Measurements from ENCODE around the gene ATG13. TPM values are rescaled to one million over a fixed set of nuclear protein-coding genes. Genes with fewer than 3 reads are reported as not detected.
"Not testable (repeated sequence)": the region's sequence is repeated elsewhere in the genome, so short reads cannot be mapped to it uniquely, and the experiment has no call there.

Gene ATG13
- total RNA-seq, 2 donors from 2014 or later, result 58.3 to 61.3 TPM

- Histone ChIP-seq H3K9ac (ENCODE audit: low read depth in 2 of 2, low read length in 2 of 2) (peak overlapping the region; percentile 83 to 95), H3K27ac (peak overlapping the region; percentile 93), H3K4me1 (peaks cover 11% of the 10 kb centered on the region), H3K9me3 (no peaks in the 10 kb centered on the region), H3K27me3 (no peaks in the 10 kb centered on the region), H3K4me3 (peak overlapping the region; percentile 98), H3K36me3 (peaks cover 31% of the 10 kb centered on the region)
- peak; percentile 34 for DNase-seq
- intact Hi-C loops (cut with DNase I), result no loop called here
- no peak for TF ChIP-seq CTCF (IDR thresholded peaks at IDR 0.05)
Measured at GRCh38 chr11:46701078-46701654, 83.8 kb downstream of the ATG13 start.

- no peak overlapping the region for H3K9ac ChIP-seq (ENCODE audit: low read depth in 2 of 2, low read length in 2 of 2)
- H3K9me3 ChIP-seq, result no peaks in the 10 kb centered on the region
- no peak overlapping the region for H3K27ac ChIP-seq
- H3K4me1 ChIP-seq, result peaks cover 6% of the 10 kb centered on the region
- intact Hi-C loops (cut with DNase I), result no loop called here
- no peaks in the 10 kb centered on the region for H3K27me3 ChIP-seq
- no peak overlapping the region for H3K4me3 ChIP-seq
- peaks cover 33% of the 10 kb centered on the region for H3K36me3 ChIP-seq
- DNase-seq, result no peak
- no peak for TF ChIP-seq CTCF (IDR thresholded peaks at IDR 0.05)
Measured at GRCh38 chr11:46705070-46705688, 87.8 kb downstream of the ATG13 start.

- Histone ChIP-seq H3K36me3 (peaks cover 33% of the 10 kb centered on the region), H3K9ac (ENCODE audit: low read depth in 2 of 2, low read length in 2 of 2) (no peak overlapping the region), H3K27ac (no peak overlapping the region), H3K9me3 (no peaks in the 10 kb centered on the region), H3K4me3 (no peak overlapping the region), H3K4me1 (peaks cover 2% of the 10 kb centered on the region), H3K27me3 (no peaks in the 10 kb centered on the region)
- intact Hi-C loops (cut with DNase I), result no loop called here
- DNase-seq, result no peak
- no peak for TF ChIP-seq CTCF (IDR thresholded peaks at IDR 0.05)
Measured at GRCh38 chr11:46706886-46707285, 89.5 kb downstream of the ATG13 start.

- H3K4me3 ChIP-seq; H3K27ac ChIP-seq; H3K9me3 ChIP-seq; DNase-seq; intact Hi-C loops (cut with DNase I); H3K9ac ChIP-seq (ENCODE audit: low read depth in 2 of 2, low read length in 2 of 2); H3K4me1 ChIP-seq; H3K27me3 ChIP-seq: not testable (repeated sequence)
- H3K36me3 ChIP-seq, result peaks cover 22% of the 10 kb centered on the region
Measured at GRCh38 chr11:46709351-46709750, 92.0 kb downstream of the ATG13 start.

GRCh38 chr11:46710821-46711269, 93.5 kb downstream of the ATG13 start:
- H3K27ac ChIP-seq, result peak overlapping the region; percentile 10
- peak; percentile 40 for DNase-seq
- H3K36me3 ChIP-seq, result peaks cover 7% of the 10 kb centered on the region
- H3K27me3 ChIP-seq, result no peaks in the 10 kb centered on the region
- H3K9me3 ChIP-seq, result no peaks in the 10 kb centered on the region
- H3K4me1 ChIP-seq, result no peaks in the 10 kb centered on the region
- no peak for TF ChIP-seq CTCF (IDR thresholded peaks at IDR 0.05)
- no peak overlapping the region for H3K9ac ChIP-seq (ENCODE audit: low read depth in 2 of 2, low read length in 2 of 2)
- intact Hi-C loops (cut with DNase I), result no loop called here
- H3K4me3 ChIP-seq, result no peak overlapping the region

GRCh38 chr11:46711303-46711702, 94.0 kb downstream of the ATG13 start:
- peak overlapping the region; percentile 10 for H3K27ac ChIP-seq

More at GRCh38 chr11:46711303-46711702, 94.0 kb downstream of the ATG13 start:
- no peaks in the 10 kb centered on the region for H3K27me3 ChIP-seq
- no peaks in the 10 kb centered on the region for H3K4me1 ChIP-seq
- H3K9ac ChIP-seq (ENCODE audit: low read depth in 2 of 2, low read length in 2 of 2), result no peak overlapping the region
- intact Hi-C loops (cut with DNase I), result no loop called here
- no peak for DNase-seq
- no peaks in the 10 kb centered on the region for H3K9me3 ChIP-seq
- no peak for TF ChIP-seq CTCF (IDR thresholded peaks at IDR 0.05)
- H3K36me3 ChIP-seq, result peaks cover 5% of the 10 kb centered on the region
- H3K4me3 ChIP-seq, result no peak overlapping the region

Measured in colonic mucosa (tissue), 4 donors.